ENCODE measurements around the gene MCC. TPM values are rescaled to one million over a fixed set of nuclear protein-coding genes. Genes with fewer than 3 reads are reported as not detected.

Gene MCC
- total RNA-seq, 2 donors from 2014 or later = 7.5 to 9.9 TPM

DNA sequence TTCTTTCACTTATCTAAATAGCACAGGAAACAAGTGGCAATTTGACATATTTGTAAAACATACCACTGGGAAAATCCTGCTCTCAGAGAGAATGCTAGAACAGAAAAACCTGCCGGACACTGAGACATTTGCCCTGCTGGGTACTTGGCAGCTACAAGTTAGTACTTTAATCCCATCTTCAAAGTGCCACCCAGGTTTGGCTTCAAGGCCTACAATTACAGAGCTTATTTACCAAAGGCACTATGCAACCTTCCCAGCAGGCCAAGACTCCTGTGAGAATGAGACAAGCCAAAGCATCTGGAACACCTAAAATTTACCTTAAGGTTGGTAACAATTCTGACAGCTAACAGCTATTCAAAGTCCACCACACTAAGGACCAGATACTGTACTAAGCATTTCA is 131.8 kb downstream of the MCC start:
- intact Hi-C loops (cut with DNase I) = no loop called here
- DNase-seq (peak; percentile 41 to 80 (median 72)), ATAC-seq (peak; percentile 85)
- H3K27ac ChIP-seq = peak overlapping the region in 1 of 4 donors; percentile 47
- no peaks in the 10 kb centered on the region for H3K36me3 ChIP-seq (replicated peaks in 1 of 2; ENCODE audit: insufficient read depth in 1 of 2, low read depth in 2 of 2)
- H3K4me3 ChIP-seq = no peak overlapping the region
- TF ChIP-seq, protein P1, sequence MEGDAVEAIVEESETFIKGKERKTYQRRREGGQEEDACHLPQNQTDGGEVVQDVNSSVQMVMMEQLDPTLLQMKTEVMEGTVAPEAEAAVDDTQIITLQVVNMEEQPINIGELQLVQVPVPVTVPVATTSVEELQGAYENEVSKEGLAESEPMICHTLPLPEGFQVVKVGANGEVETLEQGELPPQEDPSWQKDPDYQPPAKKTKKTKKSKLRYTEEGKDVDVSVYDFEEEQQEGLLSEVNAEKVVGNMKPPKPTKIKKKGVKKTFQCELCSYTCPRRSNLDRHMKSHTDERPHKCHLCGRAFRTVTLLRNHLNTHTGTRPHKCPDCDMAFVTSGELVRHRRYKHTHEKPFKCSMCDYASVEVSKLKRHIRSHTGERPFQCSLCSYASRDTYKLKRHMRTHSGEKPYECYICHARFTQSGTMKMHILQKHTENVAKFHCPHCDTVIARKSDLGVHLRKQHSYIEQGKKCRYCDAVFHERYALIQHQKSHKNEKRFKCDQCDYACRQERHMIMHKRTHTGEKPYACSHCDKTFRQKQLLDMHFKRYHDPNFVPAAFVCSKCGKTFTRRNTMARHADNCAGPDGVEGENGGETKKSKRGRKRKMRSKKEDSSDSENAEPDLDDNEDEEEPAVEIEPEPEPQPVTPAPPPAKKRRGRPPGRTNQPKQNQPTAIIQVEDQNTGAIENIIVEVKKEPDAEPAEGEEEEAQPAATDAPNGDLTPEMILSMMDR (IDR thresholded peaks at IDR 0.05) = peak in 1 of 7 experiments; percentile 15
- TF ChIP-seq POLR2A (IDR thresholded peaks at IDR 0.05) = no peak
- no peaks in the 10 kb centered on the region for H3K27me3 ChIP-seq
- WGBS, 2 donors = 0 to 18% methylated on average over 1 of the region's 1 CpG
- H3K4me1 ChIP-seq = peaks cover 24% of the 10 kb centered on the region
- H3K9me3 ChIP-seq = no peaks in the 10 kb centered on the region

DNA sequence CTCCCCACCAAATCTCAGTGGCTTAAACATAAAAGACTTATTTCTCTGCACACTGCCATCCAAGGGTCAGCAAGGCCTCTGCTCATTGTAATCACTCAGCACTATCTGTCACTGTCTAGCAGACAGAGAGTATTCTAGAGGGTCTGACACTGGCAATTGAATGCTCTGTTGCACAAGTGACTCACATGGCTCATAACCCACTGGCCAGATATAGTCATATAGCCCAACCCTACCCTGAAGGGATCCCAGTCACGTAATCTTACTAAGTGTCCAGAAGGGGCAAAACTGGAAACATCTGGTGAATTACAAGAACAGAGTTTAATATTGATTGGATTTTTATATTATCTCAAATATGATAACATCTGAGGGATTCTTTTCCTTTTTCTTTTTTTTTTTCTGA is 134.2 kb downstream of the MCC start:
- TF ChIP-seq POLR2A (IDR thresholded peaks at IDR 0.05) = no peak
- TF ChIP-seq, protein P1 (IDR thresholded peaks at IDR 0.05) = no peak
- Histone ChIP-seq H3K4me1 (peaks cover 19% of the 10 kb centered on the region), H3K9me3 (no peaks in the 10 kb centered on the region), H3K4me3 (no peak overlapping the region), H3K27ac (no peak overlapping the region), H3K27me3 (no peaks in the 10 kb centered on the region), H3K36me3 (replicated peaks in 1 of 2; ENCODE audit: insufficient read depth in 1 of 2, low read depth in 2 of 2) (no peaks in the 10 kb centered on the region)
- DNase-seq (no peak), ATAC-seq (no peak)
- intact Hi-C loops (cut with DNase I) = no loop called here
- 100% methylated on average over 1 of the region's 1 CpG for WGBS, 2 donors

DNA sequence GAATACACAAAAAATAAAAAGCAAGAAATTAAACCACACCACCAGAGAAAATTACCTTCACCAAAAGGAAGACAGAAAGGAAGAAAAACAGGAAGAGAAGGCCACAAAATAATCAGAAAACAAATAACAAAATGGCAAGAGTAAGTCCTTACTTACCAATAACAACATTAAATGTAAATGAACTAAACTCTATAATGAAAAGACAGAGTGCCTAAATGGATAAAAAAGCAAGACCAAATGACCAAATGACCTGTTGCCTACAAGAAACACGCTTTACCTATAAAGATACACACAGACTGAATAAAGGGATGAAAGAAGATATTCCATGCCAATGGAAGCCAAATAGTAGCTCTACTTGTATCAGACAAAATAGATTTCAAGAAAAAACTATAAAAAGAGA is 140.7 kb downstream of the MCC start:
- H3K36me3 ChIP-seq (replicated peaks in 1 of 2; ENCODE audit: insufficient read depth in 1 of 2, low read depth in 2 of 2) = no peaks in the 10 kb centered on the region
- H3K4me1 ChIP-seq = no peaks in the 10 kb centered on the region
- H3K9me3 ChIP-seq = no peaks in the 10 kb centered on the region
- ATAC-seq = no peak
- H3K27ac ChIP-seq = no peak overlapping the region
- intact Hi-C loops (cut with DNase I) = no loop called here
- no peak overlapping the region for H3K4me3 ChIP-seq
- 93 to 100% methylated on average over 1 of the region's 1 CpG for WGBS, 2 donors
- no peak for DNase-seq
- H3K27me3 ChIP-seq = no peaks in the 10 kb centered on the region
- TF ChIP-seq POLR2A (IDR thresholded peaks at IDR 0.05) = no peak
- TF ChIP-seq, protein P1 (IDR thresholded peaks at IDR 0.05) = no peak

DNA sequence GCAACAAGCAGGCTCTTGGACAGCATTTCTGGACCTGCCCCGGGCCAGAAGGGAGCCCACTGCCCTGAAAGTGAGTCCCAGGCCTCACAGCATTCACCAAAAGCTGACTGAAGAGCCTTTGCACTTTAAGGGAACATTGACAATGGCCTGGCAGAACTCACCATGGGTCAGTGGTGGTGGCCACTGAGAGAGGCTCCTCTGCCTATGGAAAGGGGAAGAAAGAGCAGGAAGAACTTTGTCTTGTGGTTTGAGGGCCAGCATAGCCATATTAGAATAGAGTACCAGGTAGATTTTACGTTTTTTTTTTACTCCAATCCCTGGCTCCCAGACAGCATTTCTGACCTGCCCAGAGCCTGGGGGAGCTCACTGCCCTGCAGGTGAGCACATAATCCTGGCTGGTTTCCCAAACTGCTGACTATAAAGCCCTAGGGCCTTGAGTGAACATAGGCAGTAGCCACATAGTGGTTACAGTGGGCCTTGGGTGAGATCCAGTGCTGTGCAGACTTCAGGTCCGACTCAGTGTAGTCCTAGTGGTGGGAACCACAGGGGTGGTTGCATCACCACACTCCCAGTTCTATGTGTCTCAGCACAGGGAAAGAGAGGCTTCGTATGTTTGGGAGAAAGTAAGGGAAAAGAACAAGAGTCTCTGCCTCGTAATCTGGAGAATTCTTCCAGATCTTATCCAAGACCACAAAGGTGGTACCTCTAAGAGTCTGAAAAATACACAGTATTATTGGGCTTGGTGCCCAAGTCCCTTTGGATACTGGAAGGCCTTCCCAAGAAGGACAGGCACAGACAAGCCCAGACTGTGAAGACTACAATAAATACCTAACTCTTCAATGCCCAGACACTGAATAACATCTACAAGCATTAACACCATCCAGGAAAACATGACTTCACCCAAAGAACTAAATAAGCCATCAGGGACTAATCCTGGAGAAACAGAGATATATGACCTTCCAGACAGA is 143.0 kb downstream of the MCC start:
- H3K27ac ChIP-seq = no peak overlapping the region
- no peaks in the 10 kb centered on the region for H3K36me3 ChIP-seq (replicated peaks in 1 of 2; ENCODE audit: insufficient read depth in 1 of 2, low read depth in 2 of 2)
- intact Hi-C loops (cut with DNase I) = no loop called here
- ATAC-seq (no peak), DNase-seq (no peak)
- H3K9me3 ChIP-seq = no peaks in the 10 kb centered on the region
- no peak overlapping the region for H3K4me3 ChIP-seq
- H3K27me3 ChIP-seq = no peaks in the 10 kb centered on the region
- TF ChIP-seq POLR2A (IDR thresholded peaks at IDR 0.05) = no peak
- TF ChIP-seq, protein P1 (IDR thresholded peaks at IDR 0.05) = no peak
- WGBS, 2 donors = 71 to 72% methylated on average over 5 of the region's 5 CpGs
- no peaks in the 10 kb centered on the region for H3K4me1 ChIP-seq
